PC-3 (cell line): ENCODE measurements around the gene GLRA2. TPM values are rescaled to one million over a fixed set of nuclear protein-coding genes. Genes with fewer than 3 reads are reported as not detected.

Source experiments
- ATAC-seq: fragments of 200-7000 bp; cut with Tn5 transposase; 2 replicates; pipeline ENCODE4 v1.9.1; 2020; ENCODE audit warnings: mild to moderate bottlenecking, moderate library complexity
- BruUV-seq: library from RNA; stranded (reverse); fragments of 400-500 nt; replicated peaks from 2 replicates; lab custom pipeline; 2021; lab: Mats Ljungman, UMichigan
- CTCF ChIA-PET: fragments of 300-600 bp; sonication (Branson Sonifier 250); formaldehyde crosslinking; loops from one replicate; lab custom pipeline; 2022; ENCODE audit warnings: antibody characterized with exemption; lab: Charles Lee
- POLR2A ChIA-PET: fragments of 300-600 bp; sonication (Branson Sonifier 250); formaldehyde crosslinking; loops from one replicate; lab custom pipeline; 2022; ENCODE audit warnings: antibody characterized with exemption; ENCODE audit not compliant: unreplicated experiment; lab: Charles Lee
- DNase-seq: peaks from one replicate; pipeline ENCODE4 v3.0.0-alpha.2; 2015
- H2AFZ ChIP-seq: fragments of 300-600 bp; sonication (generic); 2 replicates; pipeline ENCODE4 v1.6.0; 2016; ENCODE audit warnings: antibody characterized with exemption, low read length
- H3F3A ChIP-seq: fragments of 300-600 bp; sonication (generic); one replicate; pipeline ENCODE4 v1.6.0; 2017; ENCODE audit warnings: antibody characterized with exemption, low read length, control low read depth, mild to moderate bottlenecking; ENCODE audit not compliant: unreplicated experiment
- H3K27ac ChIP-seq: fragments of 300-600 bp; sonication (generic); 2 replicates; pipeline ENCODE4 v1.5.1; 2016; ENCODE audit warnings: mild to moderate bottlenecking, low read length
- H3K27me3 ChIP-seq: fragments of 300-600 bp; sonication (generic); 2 replicates; pipeline ENCODE4 v1.6.1; 2016; ENCODE audit warnings: low read length, mixed read lengths
- H3K36me3 ChIP-seq: fragments of 300-600 bp; sonication (generic); 2 replicates; pipeline ENCODE4 v1.6.1; 2016; ENCODE audit warnings: low read depth, mixed run types, low read length, mixed read lengths
- H3K4me1 ChIP-seq: fragments of 300-600 bp; sonication (generic); 2 replicates; pipeline ENCODE4 v1.5.1; 2016; ENCODE audit warnings: low read length; ENCODE audit not compliant: insufficient read depth
- H3K4me2 ChIP-seq: fragments of 300-600 bp; sonication (generic); 2 replicates; pipeline ENCODE4 v1.6.0; 2016; ENCODE audit warnings: low read length
- H3K4me3 ChIP-seq: fragments of 300-600 bp; sonication (generic); 2 replicates; pipeline ENCODE4 v1.5.1; 2016; ENCODE audit warnings: mild to moderate bottlenecking, low read length, mixed read lengths
- H3K79me2 ChIP-seq: fragments of 300-600 bp; sonication (generic); 2 replicates; pipeline ENCODE4 v1.6.1; 2017; ENCODE audit warnings: low read length, mixed read lengths
- H3K9ac ChIP-seq: fragments of 300-600 bp; sonication (generic); 2 replicates; pipeline ENCODE4 v1.6.0; 2016; ENCODE audit warnings: mild to moderate bottlenecking, low read length
- H3K9me2 ChIP-seq: fragments of 300-600 bp; sonication (generic); replicated peaks from 2 replicates; pipeline ENCODE4 v1.6.1; 2016; ENCODE audit warnings: mixed run types, low read length, mixed read lengths
- H3K9me3 ChIP-seq: fragments of 300-600 bp; sonication (generic); 2 replicates; pipeline ENCODE4 v1.6.1; 2016; ENCODE audit warnings: low read length, mixed read lengths
- H4K20me1 ChIP-seq: fragments of 300-600 bp; sonication (generic); 2 replicates; pipeline ENCODE4 v1.6.1; 2016; ENCODE audit warnings: low read length, mixed read lengths
- EZH2 ChIP-seq: fragments of 300-600 bp; sonication (generic); IDR thresholded peaks from one replicate; pipeline ENCODE4 v1.6.1; 2017; ENCODE audit warnings: antibody characterized with exemption, mild to moderate bottlenecking, low read length; ENCODE audit not compliant: unreplicated experiment
- EZH2phosphoT487 ChIP-seq: fragments of 300-600 bp; sonication (generic); IDR thresholded peaks from 2 replicates; pipeline ENCODE4 v1.6.1; 2018; ENCODE audit warnings: mild to moderate bottlenecking, antibody characterized with exemption, low read length, borderline replicate concordance
- intact Hi-C: fragments of 100-400 bp; cut with micrococcal nuclease; formaldehyde crosslinking; loops from 2 replicates; pipeline ENCODE4 v1.9.0; 2023
- total RNA-seq: library from RNA; depleted of rRNA; stranded (reverse); fragments of >200 nt; gene quantifications from 2 replicates; pipeline ENCODE4 v1.2.3, GENCODE V29; 2014
- TF ChIP-seq, protein P1 (sequence below): fragments of 300-600 bp; sonication (generic); conservative IDR thresholded peaks from 2 replicates; pipeline ENCODE4 v1.5.1; 2017; ENCODE audit warnings: antibody characterized with exemption, low read depth, mild to moderate bottlenecking, low read length

Gene GLRA2
- total RNA-seq, 1 experiment from 2014 or later, result not detected

- BruUV-seq, result no TSS peak
- no peaks in the 10 kb centered on the region for H3K79me2 ChIP-seq
- no peaks in the 10 kb centered on the region for H4K20me1 ChIP-seq
- H3K27ac ChIP-seq, result no peak overlapping the region
- intact Hi-C loops, result no loop called here
- no peak overlapping the region for H3K4me3 ChIP-seq
- H3F3A ChIP-seq, result no peaks in the 10 kb centered on the region
- H3K4me2 ChIP-seq, result no peak overlapping the region
- TF ChIP-seq, protein P1, sequence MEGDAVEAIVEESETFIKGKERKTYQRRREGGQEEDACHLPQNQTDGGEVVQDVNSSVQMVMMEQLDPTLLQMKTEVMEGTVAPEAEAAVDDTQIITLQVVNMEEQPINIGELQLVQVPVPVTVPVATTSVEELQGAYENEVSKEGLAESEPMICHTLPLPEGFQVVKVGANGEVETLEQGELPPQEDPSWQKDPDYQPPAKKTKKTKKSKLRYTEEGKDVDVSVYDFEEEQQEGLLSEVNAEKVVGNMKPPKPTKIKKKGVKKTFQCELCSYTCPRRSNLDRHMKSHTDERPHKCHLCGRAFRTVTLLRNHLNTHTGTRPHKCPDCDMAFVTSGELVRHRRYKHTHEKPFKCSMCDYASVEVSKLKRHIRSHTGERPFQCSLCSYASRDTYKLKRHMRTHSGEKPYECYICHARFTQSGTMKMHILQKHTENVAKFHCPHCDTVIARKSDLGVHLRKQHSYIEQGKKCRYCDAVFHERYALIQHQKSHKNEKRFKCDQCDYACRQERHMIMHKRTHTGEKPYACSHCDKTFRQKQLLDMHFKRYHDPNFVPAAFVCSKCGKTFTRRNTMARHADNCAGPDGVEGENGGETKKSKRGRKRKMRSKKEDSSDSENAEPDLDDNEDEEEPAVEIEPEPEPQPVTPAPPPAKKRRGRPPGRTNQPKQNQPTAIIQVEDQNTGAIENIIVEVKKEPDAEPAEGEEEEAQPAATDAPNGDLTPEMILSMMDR, result no peak
- TF ChIP-seq EZH2phosphoT487 (no peak), EZH2 (no peak)
- CTCF ChIA-PET, result interaction anchor here (0.6 kb wide), 1 partner anchor 53 kb away, joined by 3 read pairs; no protein-coding TSS in a partner anchor
- H3K4me1 ChIP-seq, result no peaks in the 10 kb centered on the region
- H3K36me3 ChIP-seq, result no peaks in the 10 kb centered on the region
- H3K9ac ChIP-seq, result no peak overlapping the region
- no peaks in the 10 kb centered on the region for H3K9me3 ChIP-seq
- H3K9me2 ChIP-seq, result no peaks in the 10 kb centered on the region
- no peak for DNase-seq
- H2AFZ ChIP-seq, result no peak overlapping the region
- no peaks in the 10 kb centered on the region for H3K27me3 ChIP-seq
- ATAC-seq, result no peak
- POLR2A ChIA-PET, result no interaction called here
These were observed 60.9 kb downstream of the GLRA2 start for GRCh38 chrX:14590216-14590615.

GRCh38 chrX:14590693-14591424 lies 61.5 kb downstream of the GLRA2 start:
- ATAC-seq, result no peak
- Histone ChIP-seq H3K4me3 (no peak overlapping the region), H3K27me3 (no peaks in the 10 kb centered on the region), H4K20me1 (no peaks in the 10 kb centered on the region), H3K4me2 (no peak overlapping the region), H2AFZ (no peak overlapping the region), H3K4me1 (no peaks in the 10 kb centered on the region), H3F3A (no peaks in the 10 kb centered on the region), H3K36me3 (no peaks in the 10 kb centered on the region), H3K27ac (no peak overlapping the region), H3K79me2 (no peaks in the 10 kb centered on the region), H3K9ac (no peak overlapping the region), H3K9me2 (no peaks in the 10 kb centered on the region), H3K9me3 (no peaks in the 10 kb centered on the region)
- DNase-seq, result no peak
- TF ChIP-seq EZH2 (no peak), EZH2phosphoT487 (no peak)
- TF ChIP-seq, protein P1, result no peak
- ChIA-PET POLR2A (no interaction called here), CTCF (interaction anchor here (0.6 kb wide), 1 partner anchor 54 kb away, joined by 3 read pairs; no protein-coding TSS in a partner anchor)
- BruUV-seq, result no TSS peak
- intact Hi-C loops, result no loop called here

GRCh38 chrX:14591976-14592375 lies 62.6 kb downstream of the GLRA2 start:
- Histone ChIP-seq H2AFZ (no peak overlapping the region), H3K27me3 (no peaks in the 10 kb centered on the region), H3K27ac (no peak overlapping the region), H3K4me1 (no peaks in the 10 kb centered on the region), H3K4me2 (no peak overlapping the region), H3K9ac (no peak overlapping the region), H3K9me3 (no peaks in the 10 kb centered on the region), H3K79me2 (no peaks in the 10 kb centered on the region), H3K4me3 (no peak overlapping the region), H3F3A (no peaks in the 10 kb centered on the region), H4K20me1 (no peaks in the 10 kb centered on the region), H3K36me3 (no peaks in the 10 kb centered on the region), H3K9me2 (no peaks in the 10 kb centered on the region)
- ChIA-PET POLR2A (no interaction called here), CTCF (no interaction called here)
- ATAC-seq (no peak), DNase-seq (no peak)
- TF ChIP-seq, protein P1, result no peak
- TF ChIP-seq EZH2, result no peak
- TF ChIP-seq EZH2phosphoT487, result no peak
- no TSS peak for BruUV-seq
- intact Hi-C loops, result no loop called here
